ENCODE data around the gene PRCC. TPM values are rescaled to one million over a fixed set of nuclear protein-coding genes. Genes with fewer than 3 reads are reported as not detected.
A peak's percentile ranks its signal among the peaks of the same experiment; 100 is the strongest.

The PRCC gene
- total RNA-seq, 2 experiments from 2014 or later: 49.5 to 50.0 TPM

GRCh38 chr1:156807627-156808026 lies 40.3 kb downstream of the PRCC start:
- no peaks in the 10 kb centered on the region for H3K9me3 ChIP-seq (ENCODE audit: control insufficient read depth in 1 of 2, insufficient read depth in 1 of 2, low read length in 2 of 2)
- peak overlapping the region in 1 of 2 donors; percentile 34 for H3K27ac ChIP-seq (ENCODE audit: low read depth in 1 of 2, low read length in 2 of 2)
- H3K36me3 ChIP-seq (ENCODE audit: insufficient read depth, low read length): peaks cover 63% of the 10 kb centered on the region
- intact Hi-C loops (cut with DNase I, micrococcal nuclease): no loop called here
- Mint-ChIP-seq H3K27me3 (no peaks in the 10 kb centered on the region), H3K4me1 (ENCODE audit: low read depth) (peaks cover 35% of the 10 kb centered on the region), H3K4me3 (peak overlapping the region; percentile 12), H3K9me3 (no peaks in the 10 kb centered on the region), H3K27ac (peak overlapping the region; percentile 56), H3K36me3 (ENCODE audit: low read depth) (peaks cover 67% of the 10 kb centered on the region)
- ChIA-PET POLR2A (interaction anchor here (1.1 kb wide), 1 partner anchor 52 kb away, joined by 3 read pairs; no protein-coding TSS in a partner anchor), CTCF (interaction anchor here (1.1 to 2.9 kb wide), 3 partner anchors 9 to 52 kb away, joined by 3 to 13 read pairs (median 5); partner anchors contain the start of gene INSRR)
- DNase-seq: peak in 2 of 14 experiments; percentile 25 to 51
- H3K4me1 ChIP-seq (ENCODE audit: insufficient read depth, low read length): peaks cover 60% of the 10 kb centered on the region
- ATAC-seq (ENCODE audit: poor library complexity): no peak
- no peaks in the 10 kb centered on the region for H3K27me3 ChIP-seq (ENCODE audit: control insufficient read depth in 1 of 2, insufficient read depth in 2 of 2, low read length in 2 of 2)
- no peak overlapping the region for H3K4me3 ChIP-seq (ENCODE audit: low read length)
- TF ChIP-seq CTCF (IDR thresholded peaks at IDR 0.05): no peak

GRCh38 chr1:156808186-156809030 lies 41.1 kb downstream of the PRCC start:
- ChIA-PET CTCF (interaction anchor here (1.1 to 2.9 kb wide), 3 partner anchors 10 to 51 kb away, joined by 3 to 13 read pairs (median 5); partner anchors contain the start of gene INSRR), POLR2A (no interaction called here)
- H3K4me1 Mint-ChIP-seq (ENCODE audit: low read depth): peaks cover 37% of the 10 kb centered on the region
- Histone ChIP-seq H3K27ac (ENCODE audit: low read depth in 1 of 2, low read length in 2 of 2) (peak overlapping the region in 1 of 2 donors; percentile 48), H3K4me3 (ENCODE audit: low read length) (no peak overlapping the region), H3K4me1 (ENCODE audit: insufficient read depth, low read length) (peaks cover 63% of the 10 kb centered on the region), H3K36me3 (ENCODE audit: insufficient read depth, low read length) (peaks cover 71% of the 10 kb centered on the region), H3K27me3 (ENCODE audit: control insufficient read depth in 1 of 2, insufficient read depth in 2 of 2, low read length in 2 of 2) (no peaks in the 10 kb centered on the region), H3K9me3 (ENCODE audit: control insufficient read depth in 1 of 2, insufficient read depth in 1 of 2, low read length in 2 of 2) (no peaks in the 10 kb centered on the region)
- peaks cover 64% of the 10 kb centered on the region for H3K36me3 Mint-ChIP-seq (ENCODE audit: low read depth)
- no peak for TF ChIP-seq CTCF (IDR thresholded peaks at IDR 0.05)
- intact Hi-C loops (cut with DNase I, micrococcal nuclease): no loop called here
- ATAC-seq (ENCODE audit: poor library complexity) (no peak), DNase-seq (peak in 1 of 14 experiments; percentile 25)
- H3K4me3 Mint-ChIP-seq: peak overlapping the region; percentile 12
- no peaks in the 10 kb centered on the region for H3K9me3 Mint-ChIP-seq
- H3K27ac Mint-ChIP-seq: peak overlapping the region; percentile 56
- no peaks in the 10 kb centered on the region for H3K27me3 Mint-ChIP-seq

DNA sequence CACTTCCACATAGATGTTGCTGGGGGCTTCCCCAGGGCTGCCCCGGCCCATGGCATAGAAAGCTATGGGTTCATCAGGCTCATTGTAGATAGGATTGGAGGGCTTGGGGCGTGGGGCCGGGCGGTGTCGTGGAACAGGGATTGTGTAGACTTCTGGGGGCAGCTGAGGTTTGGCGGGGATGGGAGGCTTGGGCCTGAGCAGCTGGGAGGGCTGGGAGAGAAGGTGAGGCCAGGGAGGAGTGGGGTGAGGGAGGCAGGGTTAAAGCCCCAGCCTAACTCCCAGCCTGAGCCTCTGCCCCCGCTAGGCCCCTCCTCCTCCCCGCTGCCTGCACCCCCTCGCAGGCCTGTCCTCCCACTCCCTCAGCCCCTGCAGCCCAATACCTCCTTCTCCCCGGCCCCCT lies 41.9 kb downstream of the PRCC start:
- POLR2A ChIA-PET: no interaction called here
- intact Hi-C loops (cut with DNase I, micrococcal nuclease): no loop called here

More for the DNA sequence above, 41.9 kb downstream of the PRCC start:
- TF ChIP-seq CTCF (IDR thresholded peaks at IDR 0.05): no peak
- ATAC-seq (ENCODE audit: poor library complexity) (no peak), DNase-seq (no peak)
- Mint-ChIP-seq H3K9me3 (no peaks in the 10 kb centered on the region), H3K4me1 (ENCODE audit: low read depth) (peaks cover 45% of the 10 kb centered on the region), H3K27ac (peak overlapping the region; percentile 56), H3K36me3 (ENCODE audit: low read depth) (peaks cover 64% of the 10 kb centered on the region), H3K4me3 (peak overlapping the region; percentile 48), H3K27me3 (no peaks in the 10 kb centered on the region)
- peak overlapping the region in 1 of 2 donors; percentile 48 for H3K27ac ChIP-seq (ENCODE audit: low read depth in 1 of 2, low read length in 2 of 2)
- CTCF ChIA-PET: interaction anchor here (2.9 kb wide), 1 partner anchor 50 kb away, joined by 13 read pairs; the partner anchor contains the start of gene INSRR
- H3K36me3 ChIP-seq (ENCODE audit: insufficient read depth, low read length): peaks cover 71% of the 10 kb centered on the region
- H3K4me3 ChIP-seq (ENCODE audit: low read length): no peak overlapping the region
- no peaks in the 10 kb centered on the region for H3K9me3 ChIP-seq (ENCODE audit: control insufficient read depth in 1 of 2, insufficient read depth in 1 of 2, low read length in 2 of 2)
- peaks cover 67% of the 10 kb centered on the region for H3K4me1 ChIP-seq (ENCODE audit: insufficient read depth, low read length)
- H3K27me3 ChIP-seq (ENCODE audit: control insufficient read depth in 1 of 2, insufficient read depth in 2 of 2, low read length in 2 of 2): no peaks in the 10 kb centered on the region

Measured in CD4-positive, alpha-beta T cell (primary cell).